GM18526 (cell line): ENCODE measurements around the gene HERC2.

Source experiments
- POLR2A ChIP-seq: IDR thresholded peaks from 3 replicates; pipeline ENCODE4 v1.6.1; 2011; ENCODE audit not compliant: insufficient read length; ENCODE audit errors: extremely low read depth

HERC2 gene

DNA sequence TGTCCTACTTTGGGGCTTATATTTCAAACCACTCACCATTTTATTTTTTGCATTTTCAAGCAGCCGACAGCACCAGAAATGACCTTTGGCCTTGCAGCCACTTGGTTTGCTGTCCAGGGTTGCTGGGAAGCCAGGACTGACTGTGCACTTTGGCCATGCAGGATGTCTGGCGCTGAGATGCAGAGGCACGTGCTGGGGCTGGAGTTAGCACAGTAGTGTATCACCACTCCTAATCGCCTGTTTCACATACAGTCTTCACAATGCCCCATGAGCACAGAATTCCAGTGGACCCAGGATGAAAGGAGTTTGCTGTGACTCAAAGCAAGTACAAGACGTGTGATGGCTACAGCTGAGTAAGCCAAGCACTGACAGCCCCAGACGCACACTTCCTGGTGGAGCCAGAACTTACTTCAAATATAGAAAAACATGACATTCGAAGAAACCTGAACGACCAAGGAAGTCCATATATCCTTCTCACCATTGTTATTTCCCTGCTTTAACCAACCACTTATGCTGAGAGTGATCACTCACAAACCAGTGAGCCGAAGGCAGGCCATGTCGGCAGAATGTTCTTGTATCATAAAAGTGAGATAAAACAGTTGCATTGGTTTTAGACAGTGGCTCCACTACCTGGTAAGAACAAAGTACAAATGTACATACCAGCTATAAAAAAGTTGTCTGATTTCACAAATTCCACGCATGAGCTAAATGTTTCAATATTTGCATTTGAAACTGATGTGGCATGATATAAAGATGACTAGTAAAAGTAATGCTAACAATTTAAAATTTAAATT is 238.9 kb downstream of the HERC2 start:
- TF ChIP-seq POLR2A = no peak

- TF ChIP-seq POLR2A = no peak
Observed at GRCh38 chr15:28081594-28081993, 240.4 kb downstream of the HERC2 start.

- TF ChIP-seq POLR2A = no peak
Observed at GRCh38 chr15:28080386-28080785, 241.6 kb downstream of the HERC2 start.

- no peak for TF ChIP-seq POLR2A
Observed at GRCh38 chr15:28079313-28079969, 242.5 kb downstream of the HERC2 start.

- no peak for TF ChIP-seq POLR2A
Observed at GRCh38 chr15:28078191-28078719, 243.7 kb downstream of the HERC2 start.

- no peak for TF ChIP-seq POLR2A
Observed at GRCh38 chr15:28075573-28075972, 246.4 kb downstream of the HERC2 start.

DNA sequence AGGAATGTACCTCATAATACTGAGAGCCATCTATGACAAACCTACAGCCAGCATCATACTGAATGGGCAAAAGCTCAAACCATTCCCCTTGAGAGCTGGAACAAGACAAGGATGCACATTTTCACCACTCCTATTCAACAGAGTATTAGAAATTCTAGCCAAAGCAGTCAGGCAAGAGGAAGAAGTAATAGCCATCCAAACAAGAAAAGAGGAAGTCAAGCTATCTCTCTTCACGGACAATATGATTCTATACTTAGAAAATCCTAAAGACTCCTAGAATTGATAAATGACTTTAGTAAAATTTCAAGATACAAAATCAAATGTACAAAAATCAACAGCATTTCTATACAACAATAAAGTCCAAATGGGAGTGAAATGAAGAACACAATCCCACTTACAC is 253.0 kb downstream of the HERC2 start:
- no peak for TF ChIP-seq POLR2A

DNA sequence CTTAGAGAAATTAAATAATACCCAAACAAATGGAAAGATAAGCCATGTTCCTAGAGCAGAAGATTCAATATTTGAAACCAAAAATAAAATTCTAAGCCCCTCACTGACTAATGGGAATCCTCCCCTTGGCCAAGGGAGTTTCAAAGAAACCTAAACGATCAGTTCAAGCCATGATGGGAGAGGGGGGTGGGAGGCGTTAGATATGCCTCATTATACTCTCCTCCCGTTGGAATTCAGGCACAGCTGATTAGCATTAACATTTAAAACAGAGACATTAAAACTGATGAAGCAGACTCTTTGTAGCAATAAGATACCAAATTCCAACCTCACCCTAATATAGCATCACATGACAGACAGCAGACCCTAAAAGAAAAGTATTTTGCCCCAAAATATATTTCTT is 255.7 kb downstream of the HERC2 start:
- TF ChIP-seq POLR2A = no peak
